RWPE2 (cell line): ENCODE data around the gene GFER.

ENCODE experiments used
- ATAC-seq: fragments of 200-7000 bp; cut with Tn5 transposase; 3 replicates; pipeline ENCODE4 v1.9.1; 2021; ENCODE audit warnings: low read depth
- DNase-seq: peaks from one replicate; pipeline ENCODE4 v3.0.0-alpha.2; 2020; ENCODE audit warnings: low spot score
- H3K27ac ChIP-seq: fragments of 450-650 bp; 2 replicates; pipeline ENCODE4 v1.5.1; 2017; ENCODE audit warnings: mild to moderate bottlenecking; ENCODE audit not compliant: poor library complexity, severe bottlenecking
- H3K27me3 ChIP-seq: fragments of 250-450 bp; sonication (Bioruptor Pico); 2 replicates; pipeline ENCODE4 v1.5.1; 2021; ENCODE audit warnings: mild to moderate bottlenecking, moderate library complexity; ENCODE audit not compliant: insufficient read depth, poor library complexity, severe bottlenecking
- H3K36me3 ChIP-seq: fragments of 250-450 bp; sonication (Bioruptor Pico); 2 replicates; pipeline ENCODE4 v1.5.1; 2020; ENCODE audit warnings: low read depth, mild to moderate bottlenecking, moderate library complexity
- H3K4me1 ChIP-seq: fragments of 250-450 bp; sonication (Bioruptor Pico); 2 replicates; pipeline ENCODE4 v1.5.1; 2021; ENCODE audit warnings: mild to moderate bottlenecking, moderate library complexity; ENCODE audit not compliant: insufficient read depth, poor library complexity, severe bottlenecking
- H3K4me3 ChIP-seq: fragments of 250-450 bp; sonication (Bioruptor Pico); 2 replicates; pipeline ENCODE4 v1.5.1; 2021; ENCODE audit warnings: mild to moderate bottlenecking, moderate library complexity; ENCODE audit not compliant: severe bottlenecking
- H3K9me3 ChIP-seq: fragments of 250-450 bp; sonication (Bioruptor Pico); 2 replicates; pipeline ENCODE4 v1.5.1; 2021; ENCODE audit warnings: mild to moderate bottlenecking, moderate library complexity; ENCODE audit not compliant: severe bottlenecking
- CTCF ChIP-seq: fragments of 450-650 bp; IDR thresholded peaks from one replicate; pipeline ENCODE4 v1.5.1; 2017; ENCODE audit warnings: mild to moderate bottlenecking, moderate library complexity; ENCODE audit not compliant: poor library complexity, severe bottlenecking

GFER gene

DNA sequence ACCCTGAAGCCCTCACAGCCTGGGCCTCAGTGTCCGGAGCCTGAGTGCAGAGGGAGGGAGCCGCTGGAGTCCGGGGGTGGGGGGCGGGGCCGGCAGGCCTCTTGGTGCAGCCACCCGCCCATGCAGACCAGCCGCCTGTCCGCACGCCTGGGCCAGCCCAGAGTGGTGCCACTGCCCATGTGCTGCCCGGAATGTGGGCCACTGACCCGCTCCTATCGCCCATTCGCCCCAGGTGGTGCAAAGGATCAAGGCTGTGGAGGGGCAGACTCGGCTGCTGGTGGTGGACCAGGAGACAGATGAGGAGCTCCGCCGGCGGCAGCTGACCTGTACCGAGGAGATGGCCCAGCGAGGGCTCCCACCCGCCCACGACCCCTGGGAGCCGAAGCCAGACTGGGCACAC lies 45.4 kb downstream of the GFER start:
- Histone ChIP-seq H3K4me3 (no peak overlapping the region), H3K27ac (no peak overlapping the region), H3K36me3 (no peaks in the 10 kb centered on the region), H3K4me1 (peaks cover 9% of the 10 kb centered on the region), H3K27me3 (no peaks in the 10 kb centered on the region), H3K9me3 (no peaks in the 10 kb centered on the region)
- TF ChIP-seq CTCF: no peak
- DNase-seq (peak; percentile 61), ATAC-seq (no peak)

GRCh38 chr16:2030036-2030435 lies 46.0 kb downstream of the GFER start:
- Histone ChIP-seq H3K36me3 (no peaks in the 10 kb centered on the region), H3K27ac (no peak overlapping the region), H3K9me3 (no peaks in the 10 kb centered on the region), H3K27me3 (no peaks in the 10 kb centered on the region), H3K4me1 (peaks cover 9% of the 10 kb centered on the region), H3K4me3 (no peak overlapping the region)
- TF ChIP-seq CTCF: no peak
- no peak for ATAC-seq
- no peak for DNase-seq

DNA sequence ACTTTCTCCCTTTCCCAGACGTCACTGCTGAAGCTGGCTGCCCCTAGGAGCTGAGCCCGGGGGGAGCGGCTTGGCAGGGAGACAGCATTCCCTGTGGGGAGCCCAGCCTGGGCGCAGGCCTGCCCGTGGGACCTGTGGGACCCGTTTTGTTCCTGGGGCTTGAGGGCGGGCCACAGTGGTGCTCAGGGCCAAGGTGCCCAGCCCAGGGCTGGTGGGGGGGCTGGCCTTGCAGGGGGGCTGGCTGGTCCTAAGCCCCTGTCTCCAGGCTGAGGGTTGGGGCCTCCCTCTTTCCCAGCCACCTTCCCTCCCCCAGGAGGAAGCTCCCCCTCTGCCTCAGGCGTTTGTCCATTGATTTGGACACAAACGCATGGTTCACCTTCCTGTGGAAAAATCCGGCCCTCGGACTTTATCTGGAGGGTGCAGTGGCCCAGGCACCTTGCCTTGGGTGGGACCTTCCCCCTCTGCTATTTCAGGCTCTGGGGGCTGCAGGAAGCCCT lies 47.1 kb downstream of the GFER start:
- H3K27ac ChIP-seq: no peak overlapping the region
- peaks cover 9% of the 10 kb centered on the region for H3K4me1 ChIP-seq

DNA sequence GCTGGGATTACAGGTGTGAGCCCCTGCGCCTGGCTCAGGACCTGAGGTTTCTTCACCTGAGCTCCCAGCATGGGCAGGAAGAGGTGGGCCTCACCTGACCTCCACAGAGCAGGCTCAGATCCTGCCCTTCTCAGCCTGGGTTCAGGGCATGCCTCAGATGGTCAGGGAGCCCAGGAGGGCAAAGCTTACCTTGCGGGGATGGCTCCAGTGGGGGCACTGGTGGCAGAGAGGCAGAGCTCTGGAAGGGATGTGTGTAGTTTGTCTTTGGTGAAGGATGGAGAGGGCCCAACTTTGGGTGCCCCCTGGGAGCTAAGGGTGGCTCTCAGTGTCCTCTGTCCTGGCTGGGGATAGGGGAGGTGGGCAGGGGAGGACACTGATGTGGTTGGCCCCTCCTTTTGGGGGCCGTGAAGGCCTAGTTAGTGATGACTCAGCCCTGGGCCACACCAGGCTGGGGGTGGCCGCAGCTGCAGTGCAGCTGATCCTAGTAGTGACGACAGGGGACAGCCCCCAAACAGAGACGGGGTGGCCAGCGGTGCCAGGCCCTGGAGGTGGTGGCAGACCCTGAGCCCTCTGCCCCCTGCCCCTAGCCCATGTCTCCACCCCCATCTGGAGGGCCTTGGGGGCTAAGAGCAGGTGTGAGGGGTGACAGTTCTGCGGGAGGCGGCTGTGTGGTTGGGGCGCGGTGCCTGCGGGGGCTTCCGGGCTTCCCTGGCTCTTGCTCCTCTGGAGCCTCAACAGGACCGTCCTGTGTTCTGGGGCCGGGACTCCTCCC lies 48.5 kb downstream of the GFER start:
- Histone ChIP-seq H3K4me1 (peaks cover 9% of the 10 kb centered on the region), H3K9me3 (no peaks in the 10 kb centered on the region), H3K4me3 (no peak overlapping the region), H3K36me3 (no peaks in the 10 kb centered on the region), H3K27me3 (no peaks in the 10 kb centered on the region), H3K27ac (no peak overlapping the region)
- ATAC-seq (no peak), DNase-seq (no peak)
- no peak for TF ChIP-seq CTCF

More for the DNA sequence above, 47.1 kb downstream of the GFER start:
- no peaks in the 10 kb centered on the region for H3K36me3 ChIP-seq
- no peak for ATAC-seq
- H3K4me3 ChIP-seq: no peak overlapping the region
- no peaks in the 10 kb centered on the region for H3K27me3 ChIP-seq
- no peaks in the 10 kb centered on the region for H3K9me3 ChIP-seq
- no peak for DNase-seq
- no peak for TF ChIP-seq CTCF
